PFSK-1 (cell line): ENCODE results near the gene SUPT5H.

ENCODE experiments used
- POLR2AphosphoS5 ChIP-seq: IDR thresholded peaks from 2 replicates; pipeline ENCODE4 v1.6.1; 2012; ENCODE audit warnings: low read depth, mild to moderate bottlenecking, control low read depth, low read length, moderate library complexity
- REST ChIP-seq, 2 experiments: IDR thresholded peaks; 2 replicates each; pipeline versions ENCODE4 v1.6.1 to v1.8.0; 2011 to 2012; ENCODE audit warnings: low read depth in 2 of 2, low read length in 2 of 2, control low read depth in 1 of 2, inconsistent platforms in 1 of 2, mild to moderate bottlenecking in 1 of 2, moderate library complexity in 1 of 2; ENCODE audit not compliant: insufficient read depth in 1 of 2
- SIN3A ChIP-seq: IDR thresholded peaks from 2 replicates; pipeline ENCODE4 v1.6.1; 2012; ENCODE audit warnings: mild to moderate bottlenecking, low read length, moderate library complexity, borderline replicate concordance; ENCODE audit not compliant: insufficient read depth
- TAF1 ChIP-seq: IDR thresholded peaks from 2 replicates; pipeline ENCODE4 v1.6.1; 2012; ENCODE audit warnings: low read length, control low read depth, borderline replicate concordance; ENCODE audit not compliant: insufficient read depth

GRCh38 chr19:39506598-39506943 is 61.2 kb downstream of the SUPT5H start:
- no peak for TF ChIP-seq POLR2AphosphoS5
- no peak for TF ChIP-seq REST (IDR thresholded peaks at IDR 0.05; ENCODE audit: insufficient read depth in 1 of 2, low read depth in 2 of 2, low read length in 2 of 2)
- TF ChIP-seq TAF1, result no peak
- TF ChIP-seq SIN3A, result no peak
